CD4-positive, alpha-beta T cell treated with Interleukin-6 at 100 ng/mL for 8 hours (primary cell): ENCODE measurements around the gene POLR1E.

Source experiments
- DNase-seq: peaks from one replicate; pipeline ENCODE4 v3.0.0-alpha.2; 2020; ENCODE audit warnings: mixed read lengths, low spot score

The POLR1E gene

DNA sequence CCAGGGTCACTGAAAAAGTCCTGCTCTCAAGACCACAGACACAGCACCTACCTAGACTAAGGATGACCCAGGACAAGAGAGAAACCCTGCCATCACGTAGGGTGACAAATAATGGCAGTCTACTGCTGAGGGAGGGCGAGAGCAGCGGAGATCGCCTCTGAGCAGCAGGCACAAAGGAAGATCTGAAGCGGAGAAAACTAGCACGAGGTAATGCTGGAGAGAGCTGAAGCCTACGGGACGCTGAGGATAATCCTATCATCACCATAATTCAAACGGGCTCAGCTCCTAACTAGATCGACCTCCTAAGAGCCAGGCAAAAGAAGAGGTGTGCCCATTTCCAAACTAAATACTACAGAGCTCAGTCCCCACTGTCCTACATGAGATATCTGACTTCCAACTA is 49.2 kb downstream of the POLR1E start:
- no peak for DNase-seq

DNA sequence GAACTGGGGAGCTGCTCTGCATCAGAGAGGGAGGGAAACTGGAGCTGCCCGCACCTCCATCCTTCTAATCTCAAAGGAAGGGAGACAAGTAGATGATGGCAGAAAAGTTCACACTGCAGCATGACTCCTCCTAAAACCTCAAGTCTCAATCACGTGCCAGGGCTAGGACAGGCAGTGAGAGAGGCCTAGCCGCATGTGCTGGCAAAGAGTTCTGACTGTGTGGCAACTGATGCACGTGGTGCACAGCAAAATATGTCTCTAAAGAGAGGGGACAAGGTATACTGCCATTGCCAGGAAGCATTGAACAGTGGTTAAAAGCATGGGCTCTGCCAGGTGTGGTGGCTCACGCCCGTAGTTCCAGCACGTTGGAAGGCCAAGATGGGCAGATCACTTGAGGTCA is 52.4 kb downstream of the POLR1E start:
- no peak for DNase-seq

DNA sequence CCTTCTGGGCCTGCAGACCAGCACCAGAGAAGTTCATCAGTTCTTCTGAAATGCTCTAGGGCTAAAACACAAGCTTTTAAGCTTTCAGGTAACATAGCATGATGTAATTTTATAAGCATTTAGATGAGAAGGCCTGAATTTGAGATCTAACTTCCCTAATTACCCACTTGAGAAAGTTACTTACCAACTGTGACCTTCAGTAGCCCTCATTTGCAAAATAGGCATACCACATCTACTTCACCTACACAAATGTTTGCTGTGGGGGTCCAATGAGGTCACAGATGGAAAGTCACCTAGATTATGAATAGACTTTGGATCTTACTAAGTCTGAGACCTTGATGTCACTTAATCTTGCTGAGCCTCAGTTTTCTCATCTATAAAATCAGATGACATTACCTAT is 53.9 kb downstream of the POLR1E start:
- no peak for DNase-seq

DNA sequence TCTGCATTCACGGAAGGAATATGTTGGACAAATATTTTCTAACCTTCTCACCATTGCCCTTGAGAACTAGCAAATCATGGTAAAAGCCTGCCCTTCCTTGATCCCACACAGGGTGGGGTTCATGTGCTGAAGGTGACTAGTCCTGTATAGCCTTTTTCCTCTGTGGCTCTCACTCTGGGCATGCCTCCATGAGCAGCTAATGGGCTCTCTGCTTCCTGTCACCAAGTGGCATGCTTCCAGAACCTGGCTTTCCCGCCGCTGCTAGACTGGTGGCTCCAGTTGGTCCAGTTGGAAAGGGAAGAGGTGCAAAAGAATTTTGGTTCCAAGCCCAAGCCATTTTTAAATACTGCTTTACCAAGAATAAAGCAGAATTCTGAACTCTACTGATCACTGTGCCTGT is 54.9 kb downstream of the POLR1E start:
- DNase-seq = no peak

DNA sequence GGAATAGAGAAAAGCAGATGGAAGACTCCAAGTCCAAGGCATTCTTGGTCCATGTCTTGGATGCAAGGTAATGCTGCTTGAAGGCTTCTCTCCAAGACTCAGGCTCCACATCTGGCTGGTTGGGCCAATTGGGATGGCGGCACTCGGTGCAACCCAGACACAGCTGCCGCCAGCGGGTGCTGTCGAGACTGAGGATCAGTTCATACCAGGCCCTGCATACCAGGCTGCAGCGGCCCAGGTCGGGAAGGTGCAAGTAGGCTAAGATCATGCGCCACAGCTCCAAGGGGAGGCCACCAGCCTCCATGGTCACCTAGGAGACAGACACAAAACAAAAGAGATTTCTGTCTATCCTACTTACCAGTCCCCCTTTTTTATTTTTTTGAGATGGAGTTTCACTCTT is 55.7 kb downstream of the POLR1E start:
- no peak for DNase-seq

GRCh38 chr9:37542488-37542887 is 56.7 kb downstream of the POLR1E start:
- DNase-seq = no peak

- DNase-seq = no peak
Measured at GRCh38 chr9:37542895-37543294, 57.1 kb downstream of the POLR1E start.

DNA sequence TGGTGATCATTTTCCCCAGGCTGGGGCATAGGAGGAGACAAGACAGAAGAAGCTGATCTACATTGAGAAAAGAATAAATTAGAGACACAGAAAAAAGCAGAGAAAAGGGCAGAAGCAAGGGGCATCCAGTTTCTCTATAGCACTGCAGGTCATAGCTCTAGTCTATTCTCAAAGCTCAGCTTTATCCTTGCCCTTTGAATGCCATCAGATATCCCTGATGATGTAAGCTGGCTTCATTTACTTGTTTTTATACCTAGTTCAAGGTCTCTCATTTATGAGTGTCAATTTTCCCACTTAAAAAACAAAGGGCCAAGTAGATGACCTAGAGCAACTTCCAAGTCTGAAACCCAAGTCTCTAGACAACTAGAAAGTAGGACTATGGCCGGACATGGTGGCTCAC is 57.7 kb downstream of the POLR1E start:
- DNase-seq = no peak

DNA sequence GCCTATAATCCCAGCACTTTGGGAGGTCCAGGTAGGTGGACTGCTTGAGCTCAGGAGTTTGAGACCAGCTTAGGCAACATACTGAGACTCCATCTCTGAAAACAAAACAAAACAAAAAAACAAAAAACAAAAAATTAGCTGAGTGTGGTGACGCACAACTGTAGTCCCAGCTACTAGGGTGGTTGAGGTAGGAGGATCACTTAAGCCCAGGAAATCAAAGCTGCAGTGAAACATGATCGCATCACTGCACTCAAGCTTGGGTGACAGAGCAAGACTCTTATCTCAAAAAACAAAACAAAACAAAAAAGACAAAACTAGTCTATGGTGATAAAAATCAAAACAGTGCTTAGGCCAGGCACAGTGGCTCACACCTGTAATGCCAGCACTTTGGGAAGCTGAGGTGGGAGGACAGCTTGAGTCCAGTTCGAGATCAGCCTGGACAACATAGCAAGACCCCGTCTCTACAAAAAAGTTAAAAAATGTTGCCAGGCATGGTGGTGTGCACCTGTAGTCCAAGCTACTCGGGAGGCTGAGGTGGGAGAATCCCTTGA is 61.7 kb downstream of the POLR1E start:
- DNase-seq = no peak

GRCh38 chr9:37549527-37549926 is 63.8 kb downstream of the POLR1E start:
- no peak for DNase-seq

- no peak for DNase-seq
Measured at GRCh38 chr9:37550781-37551180, 65.0 kb downstream of the POLR1E start.

DNA sequence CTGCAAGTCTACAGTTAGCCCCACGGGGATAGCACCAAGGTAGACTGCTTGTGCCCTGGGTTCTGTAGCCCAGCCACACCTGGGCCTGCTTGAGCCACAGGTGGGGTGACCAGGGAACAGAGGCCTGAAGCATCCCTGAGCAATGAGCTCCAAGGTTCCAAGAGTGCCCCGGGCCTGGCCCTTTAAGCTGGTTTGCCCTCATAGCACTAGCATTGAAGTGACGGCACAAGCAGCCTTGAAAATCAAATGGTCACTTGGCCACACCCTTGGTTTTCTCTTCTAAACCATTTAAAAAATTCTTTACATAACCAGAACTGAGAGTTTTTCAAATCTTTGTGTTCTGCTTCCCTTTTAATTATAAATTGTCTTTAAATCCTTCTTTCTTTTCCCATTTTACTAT is 65.7 kb downstream of the POLR1E start:
- DNase-seq = no peak

DNA sequence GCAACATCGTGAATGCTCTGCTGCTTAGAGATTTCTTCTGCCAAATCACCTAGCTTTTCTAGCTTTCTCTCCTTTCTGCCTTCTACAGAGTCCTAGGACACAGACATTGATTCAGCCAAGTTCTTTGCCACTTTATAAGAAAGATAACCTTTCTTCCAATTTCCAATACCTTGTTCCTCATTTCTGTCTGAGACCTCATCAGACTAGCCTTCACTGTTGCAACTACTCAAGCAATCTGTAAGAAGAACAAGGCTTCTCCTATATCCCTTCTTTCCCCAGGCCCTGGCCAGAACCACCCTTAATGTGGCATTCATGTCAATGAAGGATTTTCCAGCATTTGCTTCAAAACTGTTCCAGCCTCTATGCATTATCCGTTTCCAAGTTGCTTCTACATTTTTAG is 66.1 kb downstream of the POLR1E start:
- DNase-seq = no peak
